GM13976 (cell line): ENCODE results near the gene VWA7.

ENCODE experiments used
- DNase-seq: peaks from one replicate; pipeline ENCODE4 v3.0.0; 2012; ENCODE audit warnings: low spot score
- CTCF ChIP-seq: IDR thresholded peaks from 2 replicates; pipeline ENCODE4 v1.5.1; 2012; ENCODE audit warnings: borderline replicate concordance, mild to moderate bottlenecking; ENCODE audit not compliant: insufficient read depth; ENCODE audit errors: extremely low read depth, missing control alignments, control extremely low read depth
- in situ Hi-C: fragments of 300-500 bp; cut with MboI; formaldehyde crosslinking; loops from one replicate; pipeline ENCODE4 v1.12.0; 2022; ENCODE audit warnings: low sequenced_read_pairs, mixed read lengths, inconsistent platforms; ENCODE audit not compliant: unreplicated experiment

Gene VWA7

DNA sequence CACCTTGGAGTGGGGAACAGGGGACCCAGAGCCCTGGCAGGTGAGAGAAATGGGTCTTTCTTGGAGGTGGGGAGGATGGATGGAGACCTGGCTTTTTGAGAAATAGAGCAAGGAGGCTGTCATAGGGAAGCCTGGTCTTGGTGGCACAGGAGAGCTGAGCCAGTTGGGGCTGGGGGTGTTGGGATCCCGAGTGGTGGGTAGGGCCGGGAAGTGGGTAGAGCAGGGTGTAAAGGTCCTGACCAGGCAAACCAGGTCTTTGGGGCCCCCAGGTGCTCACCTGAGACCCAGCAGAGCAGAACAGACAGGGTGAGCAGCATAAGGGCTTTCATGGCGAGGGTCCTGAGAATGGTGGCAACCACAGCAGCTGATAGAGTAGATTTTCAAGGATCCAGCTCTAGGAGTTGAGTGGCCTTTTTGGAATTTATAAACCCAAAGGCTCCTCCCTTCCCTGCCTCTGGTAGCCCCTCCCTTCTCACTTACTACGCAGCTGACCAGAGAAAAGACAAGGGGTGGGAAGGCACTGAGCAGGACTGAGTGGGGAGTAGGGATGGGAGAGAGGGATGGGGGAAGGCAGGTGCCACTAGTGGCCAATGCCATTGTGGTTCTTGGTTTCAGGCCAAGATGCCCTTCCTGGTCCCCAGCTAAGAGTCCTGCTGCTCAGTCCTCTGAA lies 55.6 kb downstream of the VWA7 start, which contains the start of gene LY6G6C:
Gene LY6G6C (minus strand): TSS at position 396 of the 670 bp plus-strand sequence. CDS start 67 bp downstream, at position 329.
- in situ Hi-C loops, result no loop called here
- no peak for TF ChIP-seq CTCF
- no peak for DNase-seq

DNA sequence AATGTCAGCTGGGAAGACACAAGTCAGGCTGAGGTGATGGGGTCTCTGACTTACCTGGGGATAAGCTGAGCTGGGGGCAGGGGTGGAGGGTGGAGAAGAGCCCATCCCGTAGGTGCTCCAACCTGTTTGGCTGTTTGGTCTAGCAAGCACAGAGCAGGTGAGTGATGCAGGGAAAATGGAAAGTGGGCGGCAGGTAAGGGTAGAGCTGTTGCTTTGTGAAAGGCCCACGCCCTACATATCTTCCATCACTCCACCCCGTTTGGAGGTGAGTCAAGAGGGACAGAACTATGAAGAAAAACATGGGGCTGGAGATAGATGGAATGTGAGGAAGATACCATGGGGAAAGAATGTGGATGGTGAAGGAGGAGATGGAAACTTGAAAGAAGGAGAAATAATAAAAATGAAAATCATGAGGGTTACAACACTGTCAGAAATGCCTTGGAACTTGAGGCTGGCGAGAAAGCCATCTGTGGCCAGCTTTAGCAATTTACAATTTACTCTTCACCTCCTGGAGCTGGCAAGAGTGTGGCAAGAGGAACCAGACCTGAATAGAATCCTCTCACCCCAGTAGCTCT lies 56.8 kb downstream of the VWA7 start:
- in situ Hi-C loops, result no loop called here
- no peak for TF ChIP-seq CTCF
- DNase-seq, result no peak

DNA sequence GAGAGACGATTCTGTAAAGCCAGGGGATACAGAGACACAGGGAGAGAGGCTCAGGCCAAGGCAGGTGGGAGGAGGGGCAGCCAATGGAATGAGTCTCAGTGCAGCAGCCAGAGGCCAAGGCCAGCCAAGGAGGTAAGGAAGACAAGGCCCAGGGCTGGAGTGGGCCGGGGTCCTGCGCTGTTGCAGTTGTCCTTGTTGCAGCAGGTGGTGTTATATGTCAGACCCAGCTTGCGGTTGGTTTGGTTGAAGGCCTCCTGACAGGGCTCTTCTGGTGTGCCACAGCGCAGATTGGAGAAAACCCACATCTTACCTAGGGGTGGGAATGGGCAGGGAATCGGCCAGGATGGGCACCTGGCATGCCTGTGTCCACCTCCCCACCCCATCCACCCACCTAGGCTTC lies 58.1 kb downstream of the VWA7 start:
- no peak for TF ChIP-seq CTCF
- in situ Hi-C loops, result no loop called here
- no peak for DNase-seq

- no peak for TF ChIP-seq CTCF
- in situ Hi-C loops, result no loop called here
- no peak for DNase-seq
Measured at GRCh38 chr6:31718265-31718664, 58.9 kb downstream of the VWA7 start.

GRCh38 chr6:31717499-31718222 lies 59.5 kb downstream of the VWA7 start:
- in situ Hi-C loops, result no loop called here
- no peak for DNase-seq
- TF ChIP-seq CTCF, result no peak
